Activated CD8-positive, alpha-beta memory T cell treated with anti-CD3 and anti-CD28 coated beads for 36 hours (primary cell): ENCODE data around the gene NACC2. TPM values are rescaled to one million over a fixed set of nuclear protein-coding genes. Genes with fewer than 3 reads are reported as not detected.
"Not testable (repeated sequence)": the region's sequence is repeated elsewhere in the genome, so short reads cannot be mapped to it uniquely, and the experiment has no call there.

ENCODE experiments used
- CTCF ChIA-PET: fragments of 350-600 bp; sonication (Branson Sonifier 250); formaldehyde crosslinking; loops from one replicate; lab custom pipeline; 2021; ENCODE audit warnings: antibody characterized with exemption; lab: Charles Lee
- POLR2A ChIA-PET: fragments of 350-600 bp; sonication (Branson Sonifier 250); formaldehyde crosslinking; loops from one replicate; lab custom pipeline; 2021; ENCODE audit warnings: antibody characterized with exemption; lab: Charles Lee
- total RNA-seq, 2 experiments: library from RNA; stranded (reverse); gene quantifications; one replicate each; pipeline ENCODE4 v1.2.3, GENCODE V29; 2021

Gene NACC2
- total RNA-seq, 2 experiments from 2014 or later = 8.4 to 8.5 TPM

- ChIA-PET CTCF (no interaction called here), POLR2A (no interaction called here)
Measured at GRCh38 chr9:136045595-136046553, 49.2 kb downstream of the NACC2 start.

- POLR2A ChIA-PET = no interaction called here
- CTCF ChIA-PET = no interaction called here
Measured at GRCh38 chr9:136044971-136045594, 50.0 kb downstream of the NACC2 start.

- POLR2A ChIA-PET = no interaction called here
- CTCF ChIA-PET = no interaction called here
Measured at GRCh38 chr9:136044207-136044970, 50.7 kb downstream of the NACC2 start.

GRCh38 chr9:136043441-136043991 lies 51.6 kb downstream of the NACC2 start:
- POLR2A ChIA-PET = no interaction called here
- CTCF ChIA-PET = no interaction called here

- POLR2A ChIA-PET = no interaction called here
Measured at GRCh38 chr9:136042541-136042940, 52.5 kb downstream of the NACC2 start.

GRCh38 chr9:136040848-136041247 lies 54.2 kb downstream of the NACC2 start:
- POLR2A ChIA-PET, CTCF ChIA-PET: not testable (repeated sequence)

More at GRCh38 chr9:136042541-136042940, 52.5 kb downstream of the NACC2 start:
- CTCF ChIA-PET = no interaction called here

GRCh38 chr9:136039488-136039887 lies 55.6 kb downstream of the NACC2 start:
- POLR2A ChIA-PET = no interaction called here

GRCh38 chr9:136036848-136037247 lies 58.2 kb downstream of the NACC2 start:
- POLR2A ChIA-PET = no interaction called here
- CTCF ChIA-PET = no interaction called here

More at GRCh38 chr9:136039488-136039887, 55.6 kb downstream of the NACC2 start:
- CTCF ChIA-PET = no interaction called here

GRCh38 chr9:136036050-136036449 lies 59.0 kb downstream of the NACC2 start:
- CTCF ChIA-PET = no interaction called here
- POLR2A ChIA-PET = no interaction called here

- CTCF ChIA-PET = no interaction called here
- POLR2A ChIA-PET = no interaction called here
Measured at GRCh38 chr9:136031741-136032730, 63.1 kb downstream of the NACC2 start.

GRCh38 chr9:136031094-136031493 lies 64.0 kb downstream of the NACC2 start:
- ChIA-PET CTCF (no interaction called here), POLR2A (no interaction called here)

- POLR2A ChIA-PET = no interaction called here
- CTCF ChIA-PET = no interaction called here
Measured at GRCh38 chr9:136029556-136029955, 65.5 kb downstream of the NACC2 start.

- CTCF ChIA-PET = no interaction called here
- POLR2A ChIA-PET = no interaction called here
Measured at GRCh38 chr9:136028760-136029470, 66.2 kb downstream of the NACC2 start.

GRCh38 chr9:136026943-136027289 lies 68.2 kb downstream of the NACC2 start:
- CTCF ChIA-PET, POLR2A ChIA-PET: not testable (repeated sequence)

GRCh38 chr9:136026266-136026942 lies 68.7 kb downstream of the NACC2 start:
- ChIA-PET CTCF (no interaction called here), POLR2A (no interaction called here)

- ChIA-PET CTCF (no interaction called here), POLR2A (no interaction called here)
Measured at GRCh38 chr9:136025481-136025880, 69.6 kb downstream of the NACC2 start.

GRCh38 chr9:136024696-136025316 lies 70.3 kb downstream of the NACC2 start:
- POLR2A ChIA-PET = no interaction called here
- CTCF ChIA-PET = no interaction called here
